GM19328 (cell line): Measurements from ENCODE around the gene PLAA.

ENCODE experiments used
- ATAC-seq: cut with Tn5 transposase; IDR thresholded peaks from one replicate; pipeline ENCODE4 v1.9.1; 2021; ENCODE audit warnings: mild to moderate bottlenecking, moderate library complexity; ENCODE audit not compliant: unreplicated experiment

PLAA gene

GRCh38 chr9:26946753-26947727 lies at the start of gene PLAA:
TSS of gene PLAA (minus strand) at chr9:26947242. CDS start at chr9:26947045, 197 bp downstream.
- ATAC-seq, result peak; percentile 99

- no peak for ATAC-seq
Measured at GRCh38 chr9:26995810-26996209, 48.8 kb upstream of the PLAA start.

- no peak for ATAC-seq
Measured at GRCh38 chr9:26983340-26983739, 36.3 kb upstream of the PLAA start.

- no peak for ATAC-seq
Measured at GRCh38 chr9:26975728-26976707, 29.0 kb upstream of the PLAA start.

- no peak for ATAC-seq
Measured at GRCh38 chr9:26974927-26975326, 27.9 kb upstream of the PLAA start.

- ATAC-seq, result no peak
Measured at GRCh38 chr9:26973989-26974388, 26.9 kb upstream of the PLAA start.

GRCh38 chr9:26971721-26972120 lies 24.7 kb upstream of the PLAA start:
- no peak for ATAC-seq

- ATAC-seq, result no peak
Measured at GRCh38 chr9:26956860-26957233, 9.8 kb upstream of the PLAA start.

GRCh38 chr9:26955921-26956859 lies 9.1 kb upstream of the PLAA start, which contains the start of gene IFT74:
TSS of gene IFT74 (plus strand) at chr9:26956412. CDS start at chr9:26961968, 5,556 bp downstream.
- peak; percentile 100 for ATAC-seq

GRCh38 chr9:26955222-26955903 lies 8.3 kb upstream of the PLAA start:
- no peak for ATAC-seq

- ATAC-seq, result no peak
Measured at GRCh38 chr9:26954050-26954508, 7.0 kb upstream of the PLAA start.

GRCh38 chr9:26951794-26952193 lies 4.8 kb upstream of the PLAA start:
- no peak for ATAC-seq

- ATAC-seq, result no peak
Measured at GRCh38 chr9:26950521-26950920, 3.5 kb upstream of the PLAA start.

- no peak for ATAC-seq
Measured at GRCh38 chr9:26949637-26950069, 2.6 kb upstream of the PLAA start.

- ATAC-seq, result no peak
Measured at GRCh38 chr9:26947736-26948135, 694 bp upstream of the PLAA start.

GRCh38 chr9:26945591-26945990 lies 1.5 kb downstream of the PLAA start:
- ATAC-seq, result no peak

- no peak for ATAC-seq
Measured at GRCh38 chr9:26940779-26941178, 6.3 kb downstream of the PLAA start.

GRCh38 chr9:26939955-26940711 lies 6.9 kb downstream of the PLAA start:
- no peak for ATAC-seq
